Medulla oblongata (tissue), 1 donor: Measurements from ENCODE around the gene GSDME.
"Not testable (repeated sequence)": the region's sequence is repeated elsewhere in the genome, so short reads cannot be mapped to it uniquely, and the experiment has no call there.

Experiments used
- DNase-seq: peaks from one replicate; pipeline ENCODE4 v3.0.0-alpha.2; 2015; ENCODE audit errors: extremely low spot score

The GSDME gene

DNA sequence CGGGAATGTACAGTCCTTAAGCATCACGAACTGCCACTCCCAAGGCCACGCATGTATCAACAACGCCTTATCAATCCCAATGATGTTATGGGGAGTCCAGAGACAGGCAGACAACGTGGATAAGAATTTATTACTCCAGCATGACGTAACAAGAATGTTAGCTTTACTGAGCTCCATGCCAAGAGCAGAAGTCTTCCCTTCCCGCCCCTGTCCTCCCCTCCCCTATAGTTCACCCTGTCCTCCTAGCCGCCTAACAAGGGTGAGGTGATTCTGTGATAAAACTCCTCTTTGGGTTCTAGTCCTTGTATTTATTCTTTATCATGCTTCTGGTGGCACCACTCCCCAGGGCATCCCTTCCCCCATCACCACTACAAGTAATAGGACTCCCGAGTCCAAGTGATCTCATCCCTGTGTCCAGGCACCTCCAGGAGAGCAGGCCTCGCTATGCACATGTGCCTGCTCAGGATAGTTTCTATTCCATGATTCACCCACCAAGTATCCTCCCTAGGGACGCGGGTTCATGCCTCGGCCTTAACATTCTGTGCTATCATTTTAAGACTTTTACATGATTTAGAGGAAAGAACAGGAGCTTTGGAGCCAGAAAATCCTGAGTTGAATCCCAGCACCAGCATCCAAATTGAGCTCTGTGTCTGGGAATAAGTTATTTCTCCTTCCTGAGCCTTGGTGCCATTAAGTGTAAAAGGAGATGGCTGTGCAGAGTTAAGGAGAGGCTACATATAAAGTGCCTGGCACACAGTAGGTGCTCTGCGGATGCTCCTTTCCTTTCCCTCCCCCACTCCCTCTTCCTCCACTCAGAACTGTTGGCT, 15.4 kb downstream of the GSDME start:
- no peak for DNase-seq

DNA sequence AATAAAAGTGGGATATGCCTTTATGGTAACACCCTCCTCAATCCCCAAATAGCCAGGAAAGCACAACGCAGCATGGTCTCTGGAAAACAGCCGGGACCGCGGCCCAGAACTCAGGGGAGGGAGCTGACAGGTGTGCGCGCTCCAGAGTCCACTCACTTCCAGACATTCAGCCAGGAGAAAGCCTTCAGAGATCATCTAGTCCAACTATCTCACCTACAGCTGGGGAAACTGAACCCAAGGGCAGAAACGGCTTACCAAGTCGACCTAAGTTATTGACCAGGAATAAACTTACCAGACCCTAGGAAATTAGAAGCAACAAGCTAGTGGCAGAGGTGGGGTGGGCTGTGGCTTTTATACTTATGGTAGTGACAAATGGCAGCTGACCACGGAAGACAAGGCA, 16.4 kb downstream of the GSDME start:
- no peak for DNase-seq

DNA sequence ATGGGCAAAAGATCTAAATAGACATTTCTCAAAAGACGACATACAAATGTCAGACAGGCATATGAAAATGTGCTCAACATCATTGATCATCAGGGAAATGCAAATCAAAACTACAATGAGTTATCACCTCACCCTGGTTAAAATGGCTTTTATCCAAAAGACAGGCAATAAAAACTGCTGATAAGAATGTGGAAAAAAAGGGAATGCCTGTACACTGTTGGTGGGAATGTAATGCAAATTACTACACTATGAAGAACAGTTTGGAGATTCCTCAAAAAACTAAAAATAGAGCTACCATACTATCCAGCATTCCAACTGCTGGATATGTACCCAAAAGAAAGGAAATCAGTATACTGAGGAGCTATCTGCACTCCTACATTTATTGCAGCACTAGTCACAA, 18.0 kb downstream of the GSDME start:
- no peak for DNase-seq

DNA sequence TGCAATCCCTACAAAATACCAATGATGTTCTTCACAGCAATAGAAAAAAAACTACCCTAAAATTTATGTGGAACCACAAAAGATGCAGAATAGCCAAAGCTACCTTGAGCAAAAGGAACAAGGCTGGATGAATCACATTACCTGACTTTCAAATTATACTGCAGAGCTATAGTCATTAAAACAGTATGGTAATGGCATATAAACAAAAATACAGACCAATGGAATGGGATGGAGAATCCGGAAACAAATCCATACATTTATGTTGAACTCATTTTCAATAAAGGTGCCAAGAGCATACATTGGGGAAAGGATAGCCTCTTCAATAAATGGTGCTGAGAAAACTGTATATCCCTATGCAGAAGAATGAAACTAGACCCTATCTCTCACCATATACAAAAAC, 18.7 kb downstream of the GSDME start:
- DNase-seq = no peak

DNA sequence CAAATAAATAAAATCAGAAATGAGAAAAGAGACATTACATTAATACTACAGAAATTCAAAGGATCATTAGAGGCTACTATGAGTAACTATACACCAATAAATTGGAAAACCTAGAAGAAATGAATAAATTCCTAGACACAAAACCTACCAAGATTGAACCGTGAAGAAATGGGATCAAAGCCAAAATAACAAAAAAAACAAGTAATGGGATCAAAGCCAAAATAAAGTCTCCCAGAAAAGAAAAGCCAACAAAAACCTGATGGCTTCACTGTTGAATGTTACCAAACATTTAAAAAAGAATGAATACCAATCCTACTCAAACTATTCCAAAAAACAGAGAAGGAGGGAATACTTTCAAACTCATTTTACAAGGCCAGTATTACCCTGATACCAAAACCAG, 20.0 kb downstream of the GSDME start:
- DNase-seq = no peak

DNA sequence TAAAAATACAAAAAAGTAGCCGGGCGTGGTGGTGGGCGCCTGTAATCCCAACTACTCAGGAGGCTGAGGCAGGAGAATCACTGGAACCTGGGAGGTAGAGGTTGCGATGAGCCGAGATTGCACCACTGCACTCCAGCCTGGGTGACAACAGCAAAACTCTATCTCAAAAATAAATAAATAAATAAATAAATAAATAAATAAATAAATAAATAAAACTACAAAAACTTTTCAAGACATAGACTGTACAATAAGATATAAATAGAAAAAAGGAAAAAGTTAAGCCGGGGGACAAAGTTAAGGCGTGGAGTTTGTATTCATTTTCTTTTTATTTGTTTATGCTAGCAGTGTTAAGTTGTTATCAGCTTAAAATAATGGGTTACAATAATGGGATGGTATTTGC, 21.7 kb downstream of the GSDME start:
- not testable (repeated sequence) for DNase-seq

DNA sequence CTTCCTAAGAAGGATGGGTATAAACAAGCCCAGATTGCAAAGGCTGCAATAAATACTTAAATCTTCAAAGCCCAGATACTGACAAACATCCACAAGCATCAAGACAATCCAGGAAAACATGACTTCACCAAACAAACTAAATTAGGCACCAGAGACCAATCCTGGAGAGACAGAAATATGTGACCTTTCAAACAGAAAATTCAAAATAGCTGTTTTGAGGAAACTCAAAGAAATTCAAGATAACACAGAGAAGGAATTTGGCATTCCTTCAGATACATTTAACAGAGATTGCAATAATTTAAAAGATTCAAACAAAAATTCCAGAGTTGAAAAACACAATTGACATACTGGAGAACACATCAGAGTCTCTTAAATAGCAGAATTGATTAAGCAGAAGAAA, 23.0 kb downstream of the GSDME start:
- no peak for DNase-seq

DNA sequence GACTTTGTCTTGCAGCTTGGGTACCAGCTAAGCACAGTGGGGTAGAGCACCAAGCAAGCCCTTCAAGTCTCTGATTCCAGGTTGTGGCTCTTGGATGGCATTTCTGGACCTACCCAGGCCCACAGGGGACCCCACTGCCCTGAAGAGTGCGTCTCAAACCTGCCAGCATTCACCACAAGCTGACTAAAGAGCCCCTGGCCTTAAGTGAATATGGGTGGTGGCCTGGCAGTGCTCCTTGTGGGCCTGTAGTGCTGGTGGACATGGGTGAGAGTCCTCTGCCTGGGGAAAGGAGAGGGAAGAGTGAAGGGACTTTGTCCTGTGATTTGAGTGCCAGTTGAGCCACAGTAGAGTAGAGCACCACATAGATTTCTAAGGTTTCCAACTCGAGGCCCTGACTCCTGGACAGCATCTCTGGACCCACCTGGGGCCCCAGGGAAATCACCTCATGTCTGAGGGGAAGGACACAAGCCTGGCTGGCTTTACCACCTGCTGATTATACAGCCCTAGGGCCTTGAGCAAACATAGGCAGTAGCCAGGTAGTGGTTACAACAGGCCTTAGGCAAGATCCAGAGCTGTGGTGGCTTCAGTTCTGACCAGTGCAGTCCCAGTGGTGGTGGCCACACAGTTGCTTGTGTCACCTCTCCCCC, 23.7 kb downstream of the GSDME start:
- no peak for DNase-seq

DNA sequence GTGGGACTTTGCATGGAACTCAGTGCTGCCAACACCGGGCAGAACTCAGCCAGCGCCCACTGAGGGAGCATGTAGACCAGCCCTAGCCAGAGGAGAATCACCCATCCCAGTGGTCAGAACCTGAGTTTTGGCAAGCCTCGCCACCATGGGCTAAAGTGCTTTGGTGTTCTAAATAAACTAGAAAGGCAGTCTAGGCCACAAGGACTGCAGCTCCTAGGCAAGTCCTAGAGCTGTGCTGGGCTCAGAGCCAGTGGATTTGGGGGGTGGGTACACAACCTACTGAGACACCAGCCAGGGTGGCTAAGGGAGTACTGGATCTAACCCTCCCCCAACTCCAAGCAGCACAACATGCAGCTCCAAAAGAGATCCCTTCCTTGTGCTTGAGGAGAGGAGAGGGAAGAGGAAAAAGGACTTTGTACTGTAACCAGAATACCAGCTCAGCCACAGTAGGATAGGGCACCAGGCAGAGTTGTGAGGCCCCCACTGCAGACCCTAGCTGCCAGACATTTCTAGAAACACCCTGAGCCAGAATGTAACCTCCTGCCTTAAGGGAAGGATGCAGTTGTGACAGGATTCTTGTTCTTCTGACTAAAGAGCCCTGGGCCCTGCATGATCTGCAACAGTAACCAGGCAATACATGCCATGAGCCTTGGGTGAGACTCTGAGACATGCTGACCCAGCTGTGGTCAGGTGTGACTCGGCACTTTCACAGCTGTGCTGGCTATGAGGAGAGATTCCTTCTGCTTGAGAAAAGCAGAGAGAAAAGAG, 24.4 kb downstream of the GSDME start:
- DNase-seq = no peak

DNA sequence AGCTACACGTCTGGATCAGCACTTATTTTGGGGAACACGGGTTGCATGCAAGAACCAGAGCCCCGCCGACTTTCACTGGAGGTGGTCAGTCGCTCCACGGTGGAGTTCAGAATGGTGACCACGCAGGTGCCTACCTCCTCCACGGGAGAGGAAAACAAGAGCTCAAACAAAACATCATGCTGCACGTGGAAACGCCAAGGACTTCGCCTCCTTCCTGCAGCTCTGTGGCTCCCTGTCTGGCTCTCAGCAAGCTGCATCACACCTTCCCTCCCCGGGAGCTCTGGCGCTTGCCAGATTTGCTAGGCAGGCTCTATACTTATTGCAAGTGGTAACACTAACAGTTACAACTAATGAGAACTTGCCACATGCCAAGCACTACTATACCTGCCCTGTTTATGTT, 26.0 kb downstream of the GSDME start:
- no peak for DNase-seq

DNA sequence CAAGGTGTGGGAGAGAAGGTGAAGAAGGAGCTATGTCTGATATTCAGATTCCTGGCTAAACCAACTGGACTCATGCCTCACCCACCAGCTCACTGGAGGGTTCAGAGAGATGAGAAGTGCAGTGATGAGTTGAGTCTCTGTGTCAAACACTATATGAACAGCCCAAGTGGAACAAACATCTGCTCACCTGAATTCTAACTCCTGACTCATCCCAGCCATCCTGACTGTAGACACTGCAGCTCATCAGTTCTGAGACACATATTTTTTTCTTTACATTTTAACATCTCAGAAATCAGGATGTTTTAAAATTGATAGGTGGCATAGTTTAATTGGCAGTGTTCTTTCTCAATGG, 27.3 kb downstream of the GSDME start:
- DNase-seq = no peak

DNA sequence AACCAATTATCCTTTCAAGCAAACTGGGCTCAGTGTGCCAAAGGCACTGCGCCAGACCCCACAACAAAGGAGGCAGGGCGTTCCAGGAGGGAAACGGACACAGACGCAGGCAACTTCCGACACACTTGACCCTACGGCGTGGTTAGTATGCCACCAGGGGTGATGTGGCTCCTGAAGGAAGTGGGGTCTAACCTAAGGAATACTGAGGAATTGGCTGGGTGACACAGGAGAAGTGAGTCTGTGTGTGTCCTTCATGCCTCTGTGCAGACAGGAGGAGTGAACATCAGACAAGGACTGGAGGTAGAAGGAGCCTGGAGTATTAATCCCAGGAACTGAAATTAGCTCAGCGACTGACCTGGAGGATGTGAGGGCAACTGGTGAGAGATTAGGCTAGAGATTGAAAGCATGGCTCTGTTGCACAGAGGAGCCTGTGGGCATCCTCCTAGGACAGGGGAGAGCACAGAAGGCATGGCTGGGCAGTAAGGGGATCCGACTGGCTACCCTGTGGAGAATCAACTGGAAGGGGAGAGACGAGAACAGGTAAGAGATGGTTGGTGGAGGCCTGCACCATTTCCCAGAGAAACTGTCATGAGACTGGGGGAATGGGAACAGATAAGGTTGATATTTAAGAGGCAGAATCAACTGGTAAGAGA, 27.8 kb downstream of the GSDME start:
- no peak for DNase-seq

DNA sequence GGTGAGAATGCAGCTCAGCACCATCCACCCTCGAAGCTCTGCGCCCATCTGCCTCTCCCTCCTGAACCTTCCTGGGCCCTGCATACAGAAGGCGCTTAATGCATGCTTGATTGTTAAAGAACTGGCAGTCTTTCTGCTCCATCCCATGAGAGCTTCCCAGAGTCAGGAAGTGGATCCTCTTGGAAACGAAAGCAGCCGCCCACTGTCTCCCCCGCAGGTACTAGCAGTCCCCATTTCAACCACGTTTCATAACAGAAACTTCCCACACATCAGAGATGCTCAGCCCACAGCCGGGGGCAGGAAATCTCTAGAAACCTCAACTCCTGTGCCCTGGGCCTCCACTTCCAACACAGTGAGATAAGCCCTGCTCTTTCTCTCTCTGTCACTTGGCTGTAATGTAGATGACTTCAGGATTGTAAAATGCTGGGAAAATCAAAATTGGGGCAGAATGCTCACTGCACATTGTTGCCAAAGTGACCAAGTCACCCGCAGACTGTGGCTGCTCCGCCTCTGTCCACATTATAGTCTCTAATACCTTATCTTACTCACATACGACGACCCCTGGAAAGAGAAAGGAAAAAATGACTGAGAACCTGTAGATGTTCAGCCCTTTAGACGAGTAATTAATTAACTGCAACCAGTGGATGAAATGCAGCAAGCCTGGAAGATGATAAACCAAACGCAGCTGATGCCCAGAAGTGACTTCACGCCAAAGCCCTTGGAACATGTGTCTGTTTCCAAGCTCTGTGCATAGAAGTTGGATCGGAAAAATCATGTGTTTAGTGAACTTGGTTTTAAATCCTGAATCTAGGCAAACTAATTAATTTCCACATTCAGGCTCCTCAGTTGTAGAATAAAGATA, 28.5 kb downstream of the GSDME start:
- DNase-seq = peak; percentile 37

DNA sequence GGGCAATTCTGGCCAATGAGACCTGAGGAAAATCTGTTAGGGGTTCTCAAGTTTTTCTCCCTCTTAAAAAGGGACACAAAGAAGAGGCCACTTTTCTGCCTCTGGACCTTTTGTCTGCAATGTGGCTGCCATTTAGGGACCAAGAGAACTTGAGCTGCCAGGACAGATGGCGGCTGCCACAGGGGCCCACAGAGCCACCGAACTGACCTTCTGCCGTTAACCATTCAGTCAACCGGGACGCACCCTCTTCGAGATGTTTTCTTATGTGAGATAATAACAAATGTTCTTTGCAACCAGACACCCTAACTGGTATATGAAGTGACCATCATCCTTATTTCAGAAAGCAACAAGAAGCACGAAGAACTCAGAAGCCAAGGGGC, 29.2 kb downstream of the GSDME start:
- no peak for DNase-seq

DNA sequence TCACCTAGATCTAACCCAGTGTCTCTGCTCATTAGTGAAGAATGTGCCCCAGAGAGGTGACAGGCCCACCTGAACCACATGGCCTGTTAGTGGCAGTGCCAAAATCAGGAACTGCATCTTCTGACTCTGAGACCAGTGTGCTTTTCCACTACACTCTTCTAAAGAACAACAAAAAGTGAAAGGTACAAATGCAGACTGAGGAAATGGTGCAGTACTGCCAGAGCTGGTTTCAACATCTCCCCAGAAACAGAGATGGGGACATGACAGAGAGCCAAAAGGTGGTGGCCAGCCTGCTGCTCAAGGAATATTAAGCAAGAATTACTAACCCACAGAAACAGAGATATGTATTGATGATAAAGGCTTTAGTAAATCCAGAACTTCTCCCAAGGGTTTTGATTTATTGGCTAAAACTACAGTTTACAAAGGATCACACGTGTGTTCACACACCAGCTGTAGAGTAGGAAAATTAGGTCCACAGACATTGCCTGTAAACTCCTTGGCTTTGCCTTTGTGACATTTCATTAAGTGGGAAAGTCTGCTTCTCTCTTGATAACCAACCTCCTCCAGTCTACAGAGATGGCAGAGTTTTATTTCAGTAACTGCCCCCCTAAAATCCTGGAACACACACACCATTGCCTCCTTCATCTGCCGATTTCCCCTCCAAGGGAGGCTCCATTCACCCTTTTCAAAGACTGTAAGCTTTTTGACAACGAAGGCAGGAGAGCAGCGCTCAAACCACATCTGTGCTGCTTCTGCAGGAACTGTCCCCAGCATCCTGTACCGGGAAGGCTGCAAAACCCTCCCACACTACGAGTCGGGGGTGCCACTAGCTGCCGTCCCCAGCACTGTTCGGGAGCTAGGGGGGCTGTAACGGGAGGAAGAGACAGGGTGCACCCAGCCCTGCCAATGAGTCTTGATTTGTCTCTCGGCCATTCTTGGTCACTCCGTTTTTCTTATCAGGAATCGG, 29.8 kb downstream of the GSDME start:
- DNase-seq = no peak

DNA sequence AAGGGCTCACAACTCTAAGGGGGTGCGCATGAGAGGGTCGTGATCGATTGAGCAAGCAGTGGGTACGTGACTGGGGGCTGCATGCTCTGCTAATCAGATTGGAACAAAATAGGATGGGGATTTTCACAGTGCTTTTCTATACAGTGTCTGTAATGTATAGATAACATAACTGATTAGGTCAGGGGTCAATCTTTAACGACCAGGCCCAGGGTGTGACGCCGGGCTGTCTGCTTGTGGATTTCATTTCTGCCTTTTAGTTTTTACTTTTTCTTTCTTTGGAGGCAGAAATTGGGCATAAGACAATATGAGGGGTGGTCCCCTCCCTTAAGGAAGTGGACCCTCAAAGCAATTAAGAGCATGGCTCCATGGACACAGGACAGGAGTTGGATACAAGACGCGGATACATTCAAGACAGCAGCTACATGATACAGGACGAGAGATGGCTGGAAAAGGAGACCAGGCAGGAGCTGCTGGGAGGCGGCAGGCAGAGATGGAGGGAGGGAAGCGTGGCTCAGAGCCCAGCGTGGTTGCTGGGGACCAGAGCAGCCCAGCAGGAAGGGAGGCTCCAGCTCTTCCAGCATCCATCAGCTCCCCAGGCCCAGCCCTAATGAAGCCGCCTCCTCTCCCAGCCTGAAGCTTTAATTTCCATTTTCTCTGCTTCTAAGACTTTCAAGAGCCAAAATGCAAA, 31.6 kb downstream of the GSDME start:
- DNase-seq = no peak

DNA sequence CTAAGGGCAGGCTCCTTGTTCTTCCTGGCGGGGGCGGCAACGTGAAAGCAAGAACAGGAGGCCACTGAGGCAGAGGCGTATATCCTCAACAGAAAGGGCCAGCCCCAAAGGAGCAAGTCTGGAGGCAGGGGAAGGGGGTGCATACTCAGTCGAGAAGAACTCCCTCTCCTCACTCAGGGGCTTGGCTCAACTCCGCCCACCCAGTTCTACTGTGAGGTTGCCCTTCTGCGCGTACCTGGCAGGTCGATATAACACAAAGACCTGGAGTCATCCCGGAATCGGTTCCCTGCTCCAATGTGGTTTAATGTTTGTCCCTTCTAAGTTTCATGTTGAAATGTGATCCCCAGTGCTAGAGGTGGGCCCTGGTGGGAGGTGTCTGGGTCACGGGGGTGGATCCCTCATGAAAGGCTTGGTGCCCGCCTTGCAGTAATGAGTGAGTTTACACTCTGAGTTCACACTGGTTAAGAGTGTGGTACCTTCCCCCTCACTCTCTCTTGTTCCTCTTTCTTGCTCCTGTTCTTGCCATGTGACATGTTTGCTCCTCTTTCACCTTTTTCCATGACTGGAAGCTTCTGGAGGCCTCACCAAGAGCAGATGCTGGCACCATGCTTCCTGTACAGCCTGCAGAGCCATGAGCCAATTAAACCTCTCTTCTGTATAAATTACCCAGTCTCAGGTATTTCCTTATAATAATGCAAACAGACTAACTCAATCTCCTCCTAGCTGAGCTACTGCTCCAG, 32.6 kb downstream of the GSDME start:
- DNase-seq = no peak

DNA sequence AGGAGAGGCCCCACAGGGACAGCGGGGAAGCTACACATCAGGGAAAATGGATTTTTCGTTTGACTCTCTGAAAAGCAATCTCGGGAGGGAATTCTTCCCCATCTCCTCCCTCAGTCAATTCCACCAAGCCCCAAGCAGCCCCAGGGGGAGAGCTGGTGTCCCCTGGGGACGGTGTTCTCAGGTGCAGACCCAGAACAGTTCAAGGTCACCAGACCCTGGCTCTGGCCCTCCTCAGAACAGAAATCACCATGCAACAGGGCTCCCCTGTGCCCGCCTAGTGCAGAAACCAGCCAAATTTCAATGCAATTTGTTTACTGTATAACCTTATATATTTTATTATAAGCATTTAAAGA, 34.1 kb downstream of the GSDME start:
- DNase-seq = no peak
